Choroid plexus epithelial cell (primary cell): ENCODE results near the gene SMG6.

Source experiments
- DNase-seq: peaks from one replicate; pipeline ENCODE4 v3.0.0-alpha.2; 2010; ENCODE audit warnings: low read depth
- H3K4me3 ChIP-seq: 2 replicates; pipeline ENCODE4 v1.5.1; 2011; ENCODE audit warnings: low read depth, mild to moderate bottlenecking, control low read depth, low read length, moderate library complexity
- TF ChIP-seq, protein P1 (sequence below): conservative IDR thresholded peaks from 2 replicates; pipeline ENCODE4 v1.5.1; 2011; ENCODE audit warnings: low read depth, mild to moderate bottlenecking, control low read depth, inconsistent platforms, low read length, moderate library complexity

Gene SMG6

DNA sequence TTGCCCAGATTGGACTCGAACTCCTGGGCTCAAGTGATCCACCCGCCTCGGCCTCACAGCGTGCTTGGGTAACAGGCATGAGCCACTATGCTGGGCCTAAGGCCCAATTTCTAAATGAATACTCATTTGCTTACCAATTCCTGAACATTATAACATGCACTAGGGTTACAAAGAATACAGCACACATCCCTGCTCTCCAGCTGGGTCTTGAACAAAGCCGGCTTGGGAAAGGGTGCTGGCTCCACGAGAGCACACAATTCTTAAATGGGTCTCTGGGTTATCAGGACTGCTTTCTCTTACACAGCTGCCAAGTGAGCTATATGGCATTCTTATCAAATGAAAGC is 190.3 kb downstream of the SMG6 start:
- DNase-seq, result peak; percentile 15
- TF ChIP-seq, protein P1, sequence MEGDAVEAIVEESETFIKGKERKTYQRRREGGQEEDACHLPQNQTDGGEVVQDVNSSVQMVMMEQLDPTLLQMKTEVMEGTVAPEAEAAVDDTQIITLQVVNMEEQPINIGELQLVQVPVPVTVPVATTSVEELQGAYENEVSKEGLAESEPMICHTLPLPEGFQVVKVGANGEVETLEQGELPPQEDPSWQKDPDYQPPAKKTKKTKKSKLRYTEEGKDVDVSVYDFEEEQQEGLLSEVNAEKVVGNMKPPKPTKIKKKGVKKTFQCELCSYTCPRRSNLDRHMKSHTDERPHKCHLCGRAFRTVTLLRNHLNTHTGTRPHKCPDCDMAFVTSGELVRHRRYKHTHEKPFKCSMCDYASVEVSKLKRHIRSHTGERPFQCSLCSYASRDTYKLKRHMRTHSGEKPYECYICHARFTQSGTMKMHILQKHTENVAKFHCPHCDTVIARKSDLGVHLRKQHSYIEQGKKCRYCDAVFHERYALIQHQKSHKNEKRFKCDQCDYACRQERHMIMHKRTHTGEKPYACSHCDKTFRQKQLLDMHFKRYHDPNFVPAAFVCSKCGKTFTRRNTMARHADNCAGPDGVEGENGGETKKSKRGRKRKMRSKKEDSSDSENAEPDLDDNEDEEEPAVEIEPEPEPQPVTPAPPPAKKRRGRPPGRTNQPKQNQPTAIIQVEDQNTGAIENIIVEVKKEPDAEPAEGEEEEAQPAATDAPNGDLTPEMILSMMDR, result no peak

DNA sequence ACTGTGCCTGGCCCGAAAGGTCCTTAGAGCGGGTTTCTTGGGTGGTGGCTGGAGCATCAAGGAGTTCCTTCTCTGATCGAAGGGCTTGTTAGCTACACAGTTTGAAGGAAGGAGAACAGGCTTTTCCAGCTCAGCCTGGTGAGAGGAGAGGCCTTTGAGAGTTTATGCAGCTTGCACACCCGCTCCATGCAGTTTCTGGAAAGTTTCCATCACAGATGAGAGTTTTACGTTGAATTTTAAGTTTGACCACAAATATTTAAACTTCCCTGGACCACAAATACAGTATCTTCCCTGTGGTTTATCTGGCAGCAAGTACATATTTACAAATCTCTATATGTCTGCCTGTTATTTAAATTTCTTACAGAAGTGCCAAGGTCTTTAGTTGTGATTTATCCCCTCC is 191.9 kb downstream of the SMG6 start:
- H3K4me3 ChIP-seq, result no peak overlapping the region
- DNase-seq, result peak; percentile 98
- TF ChIP-seq, protein P1, result no peak

More for the DNA sequence above, 190.3 kb downstream of the SMG6 start:
- no peak overlapping the region for H3K4me3 ChIP-seq

GRCh38 chr17:2110436-2110835 is 193.1 kb downstream of the SMG6 start:
- TF ChIP-seq, protein P1, result no peak
- DNase-seq, result no peak

GRCh38 chr17:2108170-2108569 is 195.4 kb downstream of the SMG6 start:
- no peak for DNase-seq
- TF ChIP-seq, protein P1, result no peak

More at GRCh38 chr17:2110436-2110835, 193.1 kb downstream of the SMG6 start:
- no peak overlapping the region for H3K4me3 ChIP-seq

GRCh38 chr17:2107506-2107905 is 196.1 kb downstream of the SMG6 start:
- no peak overlapping the region for H3K4me3 ChIP-seq
- DNase-seq, result no peak
- TF ChIP-seq, protein P1, result no peak

More at GRCh38 chr17:2108170-2108569, 195.4 kb downstream of the SMG6 start:
- no peak overlapping the region for H3K4me3 ChIP-seq

DNA sequence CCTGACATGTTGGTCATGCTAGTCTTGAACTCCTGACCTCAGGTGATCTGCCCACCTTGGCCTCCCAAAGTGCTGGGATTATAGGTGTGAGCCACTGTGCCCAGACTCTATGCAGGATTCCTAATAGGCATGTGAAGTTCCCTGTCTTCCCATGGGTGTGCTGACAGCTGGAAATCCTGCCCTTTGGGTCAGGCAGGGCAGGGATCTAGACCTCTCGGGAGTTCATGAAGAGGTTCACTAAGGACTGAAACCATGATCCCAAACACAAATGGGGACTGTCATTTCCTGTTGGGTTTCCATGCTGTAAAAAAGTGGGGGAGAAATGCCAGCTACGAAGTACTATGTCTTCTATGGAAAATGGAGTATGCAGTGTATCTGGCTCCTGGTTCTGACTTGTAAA is 196.5 kb downstream of the SMG6 start:
- H3K4me3 ChIP-seq, result no peak overlapping the region
- TF ChIP-seq, protein P1, result no peak
- no peak for DNase-seq

DNA sequence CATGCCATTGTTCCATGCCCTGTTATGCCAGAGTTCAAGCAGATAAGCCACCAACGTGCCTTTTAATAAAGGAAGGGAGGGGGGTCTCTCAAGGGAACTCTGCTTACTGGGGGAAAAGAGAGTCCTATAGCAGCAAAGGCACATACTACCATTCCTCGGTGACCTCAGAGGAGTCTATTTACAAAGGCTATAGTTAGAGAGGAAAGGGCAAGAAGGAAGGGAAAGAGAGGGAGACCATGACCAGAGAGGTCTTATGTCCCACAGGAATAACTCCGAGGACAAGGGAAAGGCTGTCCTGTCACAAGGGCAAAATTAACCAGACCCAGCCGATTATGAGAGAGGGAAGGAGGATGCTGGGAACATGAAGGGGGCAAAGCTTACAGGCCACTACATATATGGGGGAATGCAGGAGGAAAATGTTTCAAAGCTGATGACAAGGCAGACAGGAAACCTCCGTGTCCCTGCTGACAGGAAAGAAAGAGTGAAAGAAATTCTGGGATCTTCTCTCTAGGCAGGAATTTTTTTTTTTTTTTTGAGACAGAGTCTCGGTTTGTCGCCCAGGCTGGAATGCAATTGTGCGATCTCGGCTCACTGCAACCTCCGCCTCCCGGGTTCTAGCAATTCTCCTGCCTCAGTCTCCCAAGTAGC is 197.2 kb downstream of the SMG6 start:
- DNase-seq, result peak; percentile 24
- H3K4me3 ChIP-seq, result no peak overlapping the region
- TF ChIP-seq, protein P1, result no peak
